Activated CD4-positive, alpha-beta memory T cell treated with anti-CD3 and anti-CD28 coated beads, Interleukin-2, amount 10 ng/mL, durations not matched to agents 7 days and 5 days (primary cell): ENCODE results near the gene MRPL54. TPM values are rescaled to one million over a fixed set of nuclear protein-coding genes. Genes with fewer than 3 reads are reported as not detected.

Source experiments
- CTCF ChIA-PET: fragments of 350-600 bp; sonication (Branson Sonifier 250); formaldehyde crosslinking; loops from one replicate; lab custom pipeline; 2021; ENCODE audit warnings: antibody characterized with exemption, inconsistent platforms; lab: Charles Lee
- POLR2A ChIA-PET: fragments of 350-600 bp; sonication (Branson Sonifier 250); formaldehyde crosslinking; loops from one replicate; lab custom pipeline; 2021; ENCODE audit warnings: antibody characterized with exemption; lab: Charles Lee
- DNase-seq: peaks from one replicate; pipeline ENCODE4 v3.0.0-alpha.2; 2020
- H3K27ac Mint-ChIP-seq: one replicate; pipeline ENCODE4 v1.8.0; 2021; ENCODE audit warnings: mild to moderate bottlenecking, mixed read lengths
- H3K27me3 Mint-ChIP-seq: one replicate; pipeline ENCODE4 v1.8.0; 2021; ENCODE audit warnings: mixed read lengths
- H3K36me3 Mint-ChIP-seq: one replicate; pipeline ENCODE4 v1.8.0; 2021; ENCODE audit warnings: low read depth, mixed read lengths
- H3K4me1 Mint-ChIP-seq: one replicate; pipeline ENCODE4 v1.8.0; 2021; ENCODE audit warnings: mixed read lengths
- H3K4me3 Mint-ChIP-seq: one replicate; pipeline ENCODE4 v1.8.0; 2021; ENCODE audit warnings: mild to moderate bottlenecking, mixed read lengths
- H3K9me3 Mint-ChIP-seq: one replicate; pipeline ENCODE4 v1.8.0; 2021; ENCODE audit warnings: mixed read lengths
- total RNA-seq, 2 experiments: library from RNA; stranded (reverse); gene quantifications; one replicate each; pipeline ENCODE4 v1.2.3, GENCODE V29; 2021

MRPL54 gene
- total RNA-seq, 2 experiments from 2014 or later, result 71.5 to 75.8 TPM

- H3K27me3 Mint-ChIP-seq, result peaks cover 12% of the 10 kb centered on the region
- H3K27ac Mint-ChIP-seq, result no peak overlapping the region
- POLR2A ChIA-PET, result interaction anchor here (1.2 to 1.9 kb wide), 4 partner anchors 13 to 37 kb away, joined by 3 to 8 read pairs (median 4); partner anchors contain the start of gene MRPL54
- CTCF ChIA-PET, result no interaction called here
- DNase-seq, result no peak
- peaks cover 23% of the 10 kb centered on the region for H3K4me1 Mint-ChIP-seq
- H3K9me3 Mint-ChIP-seq, result peaks cover 20% of the 10 kb centered on the region
- H3K4me3 Mint-ChIP-seq, result peak overlapping the region; percentile 71
- peaks cover 21% of the 10 kb centered on the region for H3K36me3 Mint-ChIP-seq
Observed at GRCh38 chr19:3784607-3785450, 22.3 kb downstream of the MRPL54 start.

DNA sequence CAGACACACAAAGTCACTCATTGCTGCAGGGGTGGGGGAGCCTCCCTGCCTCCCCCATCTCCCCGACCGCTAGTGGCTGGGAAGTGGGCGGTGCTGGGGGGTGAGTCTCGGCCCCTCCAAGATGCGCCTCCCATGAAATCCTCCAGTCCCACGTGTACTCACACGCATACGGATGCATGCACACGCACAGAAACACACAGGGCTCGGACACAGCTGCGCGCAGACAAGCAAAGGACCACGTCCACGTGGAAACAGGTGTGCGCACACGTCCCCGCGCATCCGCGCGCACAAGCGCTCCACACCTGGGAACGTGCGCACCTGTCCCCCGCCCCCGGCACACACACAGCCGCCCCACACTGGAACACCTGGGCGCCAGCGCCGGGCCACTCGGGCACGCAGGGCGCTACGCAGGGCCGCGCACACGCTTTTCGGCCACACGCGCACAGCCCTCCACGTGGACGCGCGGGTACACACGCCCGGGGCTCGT is 23.0 kb downstream of the MRPL54 start:
- no peak for DNase-seq
- peaks cover 21% of the 10 kb centered on the region for H3K36me3 Mint-ChIP-seq
- ChIA-PET CTCF (no interaction called here), POLR2A (interaction anchor here (1.6 to 1.9 kb wide), 2 partner anchors 27 to 37 kb away, joined by 5 to 8 read pairs; no protein-coding TSS in a partner anchor)
- no peak overlapping the region for H3K27ac Mint-ChIP-seq
- H3K27me3 Mint-ChIP-seq, result peaks cover 14% of the 10 kb centered on the region
- H3K9me3 Mint-ChIP-seq, result peaks cover 20% of the 10 kb centered on the region
- peak overlapping the region; percentile 71 for H3K4me3 Mint-ChIP-seq
- peaks cover 23% of the 10 kb centered on the region for H3K4me1 Mint-ChIP-seq

DNA sequence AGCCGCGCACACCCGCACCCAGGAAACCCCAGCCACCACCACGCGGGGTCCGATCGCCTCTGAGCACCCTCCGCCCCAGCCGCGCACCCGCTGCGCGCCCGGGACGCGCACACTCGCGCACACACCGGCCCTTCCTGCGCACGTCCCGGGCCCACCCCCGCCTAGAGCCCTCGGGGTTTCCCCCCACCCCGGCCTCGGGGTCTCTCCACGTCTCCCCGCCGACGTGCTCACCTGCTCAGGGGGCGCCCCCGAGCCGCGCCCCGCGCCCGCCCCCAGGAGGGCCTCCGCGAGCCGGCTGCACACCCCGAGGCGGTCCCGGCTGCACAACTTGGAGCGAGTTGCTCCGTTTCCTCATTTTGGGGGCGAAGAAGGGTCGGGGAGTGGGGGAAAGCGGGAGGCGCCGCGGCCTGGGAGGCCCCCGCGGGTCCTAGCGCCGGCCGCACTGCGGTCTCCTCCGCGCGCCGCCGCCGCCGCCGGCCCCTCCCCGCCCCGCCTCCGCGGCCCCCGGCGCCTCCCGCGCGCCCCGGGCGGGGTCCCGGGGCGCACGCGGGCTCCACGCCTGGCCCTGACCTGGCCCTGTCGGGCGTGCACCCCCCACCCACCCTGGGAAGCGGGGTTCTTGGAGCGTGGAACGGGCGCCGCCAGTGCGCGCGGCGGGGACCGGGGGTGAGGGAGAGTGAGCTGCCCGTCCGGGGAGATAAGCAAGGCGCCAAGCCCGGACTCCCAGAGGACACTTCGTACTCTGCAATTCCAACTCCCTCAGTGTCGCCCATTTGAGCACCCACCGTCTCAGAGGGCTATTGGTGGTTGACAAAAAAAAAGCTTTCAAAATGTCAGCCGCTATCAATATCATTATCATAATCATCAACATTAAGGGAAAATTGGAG is 23.7 kb downstream of the MRPL54 start, which contains the start of gene MATK:
TSS of gene MATK (minus strand) at position 444 of the 887 bp plus-strand sequence. CDS start 1,246 bp downstream, outside the sequence.
- Mint-ChIP-seq H3K36me3 (peaks cover 21% of the 10 kb centered on the region), H3K4me1 (peaks cover 19% of the 10 kb centered on the region), H3K27ac (no peak within 1 kb of the TSS), H3K4me3 (peak within 1 kb of the TSS; percentile 71), H3K9me3 (peaks cover 21% of the 10 kb centered on the region), H3K27me3 (peaks cover 16% of the 10 kb centered on the region)
- CTCF ChIA-PET, result interaction anchor here (0.6 to 1.3 kb wide), 2 partner anchors 36 to 131 kb away, joined by 4 read pairs; no protein-coding TSS in a partner anchor
- DNase-seq, result no peak
- POLR2A ChIA-PET, result interaction anchor here (0.7 to 1.7 kb wide), 2 partner anchors 24 to 119 kb away, joined by 3 to 4 read pairs; partner anchors contain the start of gene MRPL54

- H3K4me3 Mint-ChIP-seq, result no peak overlapping the region
- H3K27me3 Mint-ChIP-seq, result peaks cover 15% of the 10 kb centered on the region
- peaks cover 17% of the 10 kb centered on the region for H3K4me1 Mint-ChIP-seq
- CTCF ChIA-PET, result interaction anchor here (0.8 kb wide), 2 partner anchors 26 to 33 kb away, joined by 3 read pairs; partner anchors contain the start of gene MRPL54
- H3K27ac Mint-ChIP-seq, result peak overlapping the region; percentile 47
- POLR2A ChIA-PET, result interaction anchor here (1.7 to 2.1 kb wide), 2 partner anchors 23 to 27 kb away, joined by 6 to 7 read pairs; partner anchors contain the start of gene MRPL54
- H3K9me3 Mint-ChIP-seq, result peaks cover 6% of the 10 kb centered on the region
- DNase-seq, result no peak
- H3K36me3 Mint-ChIP-seq, result no peaks in the 10 kb centered on the region
Observed at GRCh38 chr19:3788996-3789778, 26.7 kb downstream of the MRPL54 start.

- no peak overlapping the region for H3K4me3 Mint-ChIP-seq
- no peaks in the 10 kb centered on the region for H3K36me3 Mint-ChIP-seq
- no peak for DNase-seq
- peaks cover 11% of the 10 kb centered on the region for H3K4me1 Mint-ChIP-seq
- peaks cover 12% of the 10 kb centered on the region for H3K27me3 Mint-ChIP-seq
- no peak overlapping the region for H3K27ac Mint-ChIP-seq
- peaks cover 6% of the 10 kb centered on the region for H3K9me3 Mint-ChIP-seq
- ChIA-PET POLR2A (interaction anchor here (2.1 kb wide), 1 partner anchor 28 kb away, joined by 6 read pairs; the partner anchor contains the start of gene MRPL54), CTCF (interaction anchor here (0.8 to 1.3 kb wide), 2 partner anchors 32 to 197 kb away, joined by 3 to 5 read pairs; no protein-coding TSS in a partner anchor)
Observed at GRCh38 chr19:3790209-3790734, 27.8 kb downstream of the MRPL54 start.

DNA sequence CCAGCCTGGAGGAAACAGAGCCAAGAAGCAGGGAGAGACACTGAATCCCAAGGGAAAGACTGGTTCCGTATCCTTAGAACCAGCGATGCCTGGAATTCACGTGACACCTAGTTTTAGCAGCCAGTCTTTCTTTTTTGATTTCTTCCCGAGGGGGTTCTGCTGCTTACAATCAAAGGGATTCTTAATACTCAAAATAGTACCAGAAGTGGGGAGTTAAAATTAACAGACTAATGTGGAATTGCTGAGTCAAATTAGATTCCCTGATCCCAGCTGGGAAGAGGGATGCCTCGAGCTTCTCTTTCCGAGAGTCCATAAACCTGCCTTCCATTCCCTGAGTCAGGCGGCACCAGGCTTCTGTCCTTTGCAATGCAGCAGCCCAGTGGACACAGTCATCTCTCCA is 28.5 kb downstream of the MRPL54 start:
- no peak overlapping the region for H3K27ac Mint-ChIP-seq
- H3K9me3 Mint-ChIP-seq, result peaks cover 6% of the 10 kb centered on the region
- ChIA-PET CTCF (interaction anchor here (1.3 kb wide), 1 partner anchor 197 kb away, joined by 5 read pairs; no protein-coding TSS in a partner anchor), POLR2A (no interaction called here)
- H3K27me3 Mint-ChIP-seq, result peaks cover 10% of the 10 kb centered on the region
- no peak overlapping the region for H3K4me3 Mint-ChIP-seq
- H3K4me1 Mint-ChIP-seq, result peaks cover 8% of the 10 kb centered on the region
- DNase-seq, result no peak
- no peaks in the 10 kb centered on the region for H3K36me3 Mint-ChIP-seq

DNA sequence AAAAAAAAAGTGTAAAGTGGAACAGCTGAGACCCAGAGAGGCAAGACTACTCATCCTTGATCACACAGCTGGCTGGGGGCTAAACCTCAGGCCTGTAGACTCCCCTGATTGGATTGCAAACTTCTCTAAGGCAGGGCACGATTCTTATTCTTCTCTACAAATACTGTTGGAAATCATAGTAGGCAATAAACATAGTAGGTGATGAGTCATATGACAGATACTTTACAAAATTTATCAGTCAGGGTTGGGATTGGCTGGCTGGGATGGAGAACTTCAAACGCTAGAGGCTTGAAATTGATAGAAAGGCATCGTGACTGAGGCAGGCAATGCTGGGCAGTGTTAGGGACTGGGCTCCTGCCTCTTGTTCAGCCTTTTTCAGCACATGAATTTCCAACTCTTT is 29.6 kb downstream of the MRPL54 start:
- DNase-seq, result no peak

DNA sequence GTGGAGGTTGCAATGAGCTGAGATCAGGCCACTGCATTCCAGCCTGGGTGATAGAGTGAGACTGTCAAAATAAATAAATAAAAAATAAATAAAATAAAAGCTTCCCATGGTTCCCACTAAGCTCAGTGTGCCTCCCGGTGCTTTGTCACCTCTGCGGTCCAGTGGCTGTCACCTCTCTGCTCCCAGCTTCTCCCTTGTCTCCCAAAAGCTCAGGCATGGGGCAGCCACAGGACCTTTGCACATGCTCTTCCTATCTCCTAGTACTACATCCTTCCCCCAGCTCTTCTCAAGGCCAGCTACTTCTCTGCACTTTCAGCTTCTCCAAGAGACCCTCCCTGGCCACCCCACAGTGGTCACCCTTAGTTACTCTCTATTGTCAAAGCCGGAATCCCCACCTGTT is 31.3 kb downstream of the MRPL54 start:
- no peak for DNase-seq
- H3K4me1 Mint-ChIP-seq, result peaks cover 14% of the 10 kb centered on the region
- POLR2A ChIA-PET, result interaction anchor here (0.9 to 1.1 kb wide), 2 partner anchors 19 to 31 kb away, joined by 3 to 4 read pairs; partner anchors contain the start of gene MRPL54
- peaks cover 15% of the 10 kb centered on the region for H3K9me3 Mint-ChIP-seq
- peaks cover 10% of the 10 kb centered on the region for H3K36me3 Mint-ChIP-seq
- no peak overlapping the region for H3K27ac Mint-ChIP-seq
- CTCF ChIA-PET, result interaction anchor here (1.0 to 1.1 kb wide), 2 partner anchors 28 to 31 kb away, joined by 3 read pairs; partner anchors contain the start of gene MRPL54
- H3K4me3 Mint-ChIP-seq, result no peak overlapping the region
- peaks cover 8% of the 10 kb centered on the region for H3K27me3 Mint-ChIP-seq

More for the DNA sequence above, 29.6 kb downstream of the MRPL54 start:
- no peak overlapping the region for H3K4me3 Mint-ChIP-seq
- peaks cover 15% of the 10 kb centered on the region for H3K9me3 Mint-ChIP-seq
- H3K4me1 Mint-ChIP-seq, result peaks cover 8% of the 10 kb centered on the region
- H3K36me3 Mint-ChIP-seq, result peaks cover 6% of the 10 kb centered on the region
- POLR2A ChIA-PET, result no interaction called here
- no peak overlapping the region for H3K27ac Mint-ChIP-seq
- CTCF ChIA-PET, result no interaction called here
- H3K27me3 Mint-ChIP-seq, result peaks cover 8% of the 10 kb centered on the region

DNA sequence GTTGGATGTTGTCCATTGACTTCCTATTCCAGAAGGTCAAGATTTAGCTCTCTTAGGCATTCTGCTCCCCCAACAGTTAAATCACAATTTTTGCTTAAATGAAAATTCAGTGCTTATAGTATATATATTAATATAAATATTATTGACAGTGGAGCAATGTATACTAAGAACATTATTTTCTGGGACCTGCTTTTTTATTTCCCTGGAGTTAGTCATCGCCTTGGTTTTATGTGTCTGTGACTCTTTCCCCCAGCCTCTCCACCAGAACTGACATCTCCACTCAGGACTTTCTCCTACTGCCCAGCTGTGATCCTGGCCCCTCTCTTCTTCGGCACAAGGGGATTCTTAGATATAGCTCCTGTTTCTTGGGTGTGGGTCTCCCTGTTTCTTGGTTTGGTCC is 33.9 kb downstream of the MRPL54 start:
- peaks cover 6% of the 10 kb centered on the region for H3K27me3 Mint-ChIP-seq
- H3K9me3 Mint-ChIP-seq, result peaks cover 10% of the 10 kb centered on the region
- CTCF ChIA-PET, result interaction anchor here (0.9 to 4.8 kb wide), 3 partner anchors 16 to 26 kb away, joined by 5 to 19 read pairs (median 15); no protein-coding TSS in a partner anchor
- peaks cover 20% of the 10 kb centered on the region for H3K4me1 Mint-ChIP-seq
- H3K4me3 Mint-ChIP-seq, result no peak overlapping the region
- no peak for DNase-seq
- H3K27ac Mint-ChIP-seq, result no peak overlapping the region
- POLR2A ChIA-PET, result interaction anchor here (1.8 to 3.2 kb wide), 3 partner anchors 16 to 189 kb away, joined by 5 to 16 read pairs (median 13); partner anchors contain the start of genes EEF2 and MRPL54
- H3K36me3 Mint-ChIP-seq, result peaks cover 10% of the 10 kb centered on the region

DNA sequence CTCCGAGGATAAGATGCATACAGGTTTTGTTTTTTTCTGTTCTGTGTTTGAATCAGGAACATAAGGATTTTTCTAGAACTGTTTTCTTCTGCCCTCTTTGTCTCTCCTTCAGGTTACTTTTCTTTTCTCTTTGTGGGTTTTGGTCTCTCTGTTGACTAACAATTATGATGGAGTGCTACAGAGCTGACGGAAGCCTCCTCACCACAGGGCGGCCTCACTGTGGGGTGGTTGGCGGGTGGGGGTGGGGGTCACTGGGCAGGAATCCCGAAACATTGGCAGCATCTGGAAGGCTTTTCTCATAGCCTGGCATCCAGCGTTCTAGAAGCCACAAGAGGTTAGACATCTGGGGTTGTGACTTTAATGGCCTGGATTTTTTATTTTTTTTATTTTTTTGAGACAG is 35.7 kb downstream of the MRPL54 start:
- H3K4me1 Mint-ChIP-seq, result peaks cover 21% of the 10 kb centered on the region
- peak; percentile 66 for DNase-seq

DNA sequence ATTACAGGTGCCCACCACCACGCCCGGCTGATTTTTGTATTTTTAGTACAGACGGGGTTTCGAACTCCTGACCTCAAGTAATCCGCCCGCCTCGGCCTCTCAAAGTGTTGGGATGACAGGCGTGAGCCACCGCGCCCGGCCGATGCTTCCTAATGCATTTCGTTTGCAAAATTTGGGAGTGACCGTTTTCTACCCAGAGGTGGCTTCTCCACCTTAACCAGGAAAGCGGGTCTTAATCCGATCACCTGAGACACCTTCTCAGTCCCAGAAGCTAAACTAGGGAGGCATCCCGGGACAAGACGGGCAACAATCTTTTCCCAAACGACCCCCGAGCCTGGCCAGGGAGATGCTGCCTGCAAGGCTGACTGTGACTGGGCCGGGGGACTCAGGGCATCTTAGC is 38.5 kb downstream of the MRPL54 start:
- peaks cover 27% of the 10 kb centered on the region for H3K4me1 Mint-ChIP-seq
- no peak overlapping the region for H3K27ac Mint-ChIP-seq
- H3K27me3 Mint-ChIP-seq, result peaks cover 6% of the 10 kb centered on the region
- CTCF ChIA-PET, result no interaction called here
- H3K4me3 Mint-ChIP-seq, result no peak overlapping the region
- peaks cover 9% of the 10 kb centered on the region for H3K9me3 Mint-ChIP-seq
- POLR2A ChIA-PET, result no interaction called here
- no peak for DNase-seq
- peaks cover 10% of the 10 kb centered on the region for H3K36me3 Mint-ChIP-seq

More for the DNA sequence above, 35.7 kb downstream of the MRPL54 start:
- Mint-ChIP-seq H3K36me3 (peaks cover 10% of the 10 kb centered on the region), H3K4me3 (peak overlapping the region; percentile 28), H3K9me3 (peaks cover 9% of the 10 kb centered on the region), H3K27ac (peak overlapping the region; percentile 68), H3K27me3 (peaks cover 6% of the 10 kb centered on the region)
- CTCF ChIA-PET, result interaction anchor here (1.0 to 4.8 kb wide), 4 partner anchors 14 to 36 kb away, joined by 3 to 19 read pairs (median 10); partner anchors contain the start of gene MRPL54
- POLR2A ChIA-PET, result interaction anchor here (0.8 to 3.2 kb wide), 6 partner anchors 14 to 59 kb away, joined by 3 to 16 read pairs (median 4); partner anchors contain the start of gene MRPL54
